NT2/D1 (cell line): ENCODE results near the gene ACOX1.

Experiments used
- SUZ12 ChIP-seq: IDR thresholded peaks from 2 replicates; pipeline ENCODE4 v1.6.1; 2011; ENCODE audit not compliant: insufficient read length, insufficient read depth; ENCODE audit errors: extremely low read depth
- YY1 ChIP-seq: IDR thresholded peaks from 2 replicates; pipeline ENCODE4 v1.6.1; 2011; ENCODE audit not compliant: insufficient read length, insufficient read depth
- ZNF274 ChIP-seq: IDR thresholded peaks from 2 replicates; pipeline ENCODE4 v1.6.1; 2011; ENCODE audit warnings: mild to moderate bottlenecking, low read depth, low read length

DNA sequence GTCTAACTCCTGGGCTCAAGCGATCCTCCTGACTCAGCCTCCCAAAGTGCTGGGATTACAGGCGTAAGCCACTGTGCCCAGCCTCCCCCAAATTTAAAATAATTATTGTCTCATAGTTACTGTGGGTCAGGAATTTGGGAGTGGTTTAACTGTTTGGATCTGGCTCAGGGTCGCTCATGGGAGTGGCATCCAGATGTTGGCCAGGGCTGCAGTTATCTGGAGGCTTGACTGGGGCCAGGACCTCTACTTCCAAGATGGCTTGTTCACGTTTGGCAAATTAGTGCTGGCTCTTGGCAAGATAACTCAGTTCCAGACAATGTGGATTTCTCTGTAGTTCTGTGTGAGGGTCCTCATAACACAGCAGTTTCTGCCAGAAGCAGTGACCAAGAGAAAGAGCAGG, 8.1 kb upstream of the ACOX1 start:
- TF ChIP-seq YY1 (no peak), ZNF274 (no peak), SUZ12 (no peak)
